Neural progenitor cell (in vitro differentiated cells): ENCODE measurements around the gene SYT1.

Experiments used
- EZH2 ChIP-seq: fragments of 200-600 bp; sonication (generic); IDR thresholded peaks from 2 replicates; pipeline ENCODE4 v1.6.1; 2017; ENCODE audit warnings: antibody characterized with exemption, mild to moderate bottlenecking, moderate library complexity
- EZH2phosphoT487 ChIP-seq: fragments of 200-600 bp; sonication (generic); IDR thresholded peaks from 2 replicates; pipeline ENCODE4 v1.6.1; 2017; ENCODE audit warnings: antibody characterized with exemption
- TF ChIP-seq, protein P1 (sequence below): fragments of 200-600 bp; sonication (generic); IDR thresholded peaks from 2 replicates; pipeline ENCODE4 v1.5.1; 2017; ENCODE audit warnings: antibody characterized with exemption, mild to moderate bottlenecking

DNA sequence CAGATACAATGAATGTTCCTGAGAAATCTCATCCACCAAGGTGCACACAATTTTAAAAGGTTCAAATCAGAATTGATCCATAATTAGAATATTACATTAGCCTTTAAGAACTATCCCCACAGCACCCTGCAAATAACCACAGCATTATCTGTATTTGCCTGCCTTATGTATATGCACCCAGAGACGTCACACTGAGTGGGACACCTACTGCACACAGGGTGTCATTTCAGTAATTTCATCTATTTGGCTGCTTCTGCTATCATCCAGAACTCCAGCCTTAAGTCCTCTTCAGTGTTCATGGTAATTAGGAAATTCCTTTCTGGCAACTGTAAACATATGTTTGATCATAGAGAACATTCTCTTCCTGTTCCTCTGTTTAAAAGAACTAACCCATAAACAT lies 298.4 kb downstream of the SYT1 start:
- TF ChIP-seq, protein P1, sequence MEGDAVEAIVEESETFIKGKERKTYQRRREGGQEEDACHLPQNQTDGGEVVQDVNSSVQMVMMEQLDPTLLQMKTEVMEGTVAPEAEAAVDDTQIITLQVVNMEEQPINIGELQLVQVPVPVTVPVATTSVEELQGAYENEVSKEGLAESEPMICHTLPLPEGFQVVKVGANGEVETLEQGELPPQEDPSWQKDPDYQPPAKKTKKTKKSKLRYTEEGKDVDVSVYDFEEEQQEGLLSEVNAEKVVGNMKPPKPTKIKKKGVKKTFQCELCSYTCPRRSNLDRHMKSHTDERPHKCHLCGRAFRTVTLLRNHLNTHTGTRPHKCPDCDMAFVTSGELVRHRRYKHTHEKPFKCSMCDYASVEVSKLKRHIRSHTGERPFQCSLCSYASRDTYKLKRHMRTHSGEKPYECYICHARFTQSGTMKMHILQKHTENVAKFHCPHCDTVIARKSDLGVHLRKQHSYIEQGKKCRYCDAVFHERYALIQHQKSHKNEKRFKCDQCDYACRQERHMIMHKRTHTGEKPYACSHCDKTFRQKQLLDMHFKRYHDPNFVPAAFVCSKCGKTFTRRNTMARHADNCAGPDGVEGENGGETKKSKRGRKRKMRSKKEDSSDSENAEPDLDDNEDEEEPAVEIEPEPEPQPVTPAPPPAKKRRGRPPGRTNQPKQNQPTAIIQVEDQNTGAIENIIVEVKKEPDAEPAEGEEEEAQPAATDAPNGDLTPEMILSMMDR, result no peak
- TF ChIP-seq EZH2 (no peak), EZH2phosphoT487 (no peak)
